ENCODE measurements around the gene RPL39. TPM values are rescaled to one million over a fixed set of nuclear protein-coding genes. Genes with fewer than 3 reads are reported as not detected.
A peak's percentile ranks its signal among the peaks of the same experiment; 100 is the strongest.
"Not testable (repeated sequence)": the region's sequence is repeated elsewhere in the genome, so short reads cannot be mapped to it uniquely, and the experiment has no call there.

The RPL39 gene
- total RNA-seq, 1 experiment from 2014 or later = 1,826 TPM

GRCh38 chrX:119826399-119826959 lies 35.0 kb upstream of the RPL39 start:
- BruUV-seq (replicated peaks) = no TSS peak
- ChIA-PET POLR2A (interaction anchor here (0.9 to 1.1 kb wide), 2 partner anchors 9 to 35 kb away, joined by 3 read pairs; partner anchors contain the start of gene RPL39), CTCF (interaction anchor here (0.6 kb wide), 1 partner anchor 44 kb away, joined by 3 read pairs; no protein-coding TSS in a partner anchor)
- Mint-ChIP-seq H3K4me1 (ENCODE audit: insufficient read depth, unreplicated experiment) (no peaks in the 10 kb centered on the region), H3K27me3 (ENCODE audit: insufficient read depth, unreplicated experiment) (peaks cover 9% of the 10 kb centered on the region), H3K4me3 (ENCODE audit: unreplicated experiment) (no peak overlapping the region), H3K36me3 (ENCODE audit: insufficient read depth, unreplicated experiment) (peaks cover 1% of the 10 kb centered on the region), H3K9me3 (ENCODE audit: unreplicated experiment) (no peaks in the 10 kb centered on the region), H3K27ac (ENCODE audit: low read depth, unreplicated experiment) (no peak overlapping the region)
- intact Hi-C loops (cut with micrococcal nuclease) = no loop called here
- DNase-seq (ENCODE audit: unreplicated experiment) = peak; percentile 19
- TF ChIP-seq CTCF (IDR thresholded peaks at IDR 0.05; ENCODE audit: unreplicated experiment) = no peak

GRCh38 chrX:119824221-119824620 lies 32.8 kb upstream of the RPL39 start:
- H3K36me3 Mint-ChIP-seq (ENCODE audit: insufficient read depth, unreplicated experiment); H3K4me3 Mint-ChIP-seq (ENCODE audit: unreplicated experiment); H3K27ac Mint-ChIP-seq (ENCODE audit: low read depth, unreplicated experiment); DNase-seq (ENCODE audit: unreplicated experiment); BruUV-seq (replicated peaks); POLR2A ChIA-PET; H3K4me1 Mint-ChIP-seq (ENCODE audit: insufficient read depth, unreplicated experiment); H3K9me3 Mint-ChIP-seq (ENCODE audit: unreplicated experiment); intact Hi-C loops (cut with micrococcal nuclease); H3K27me3 Mint-ChIP-seq (ENCODE audit: insufficient read depth, unreplicated experiment); CTCF ChIA-PET: not testable (repeated sequence)

- CTCF ChIA-PET; H3K4me1 Mint-ChIP-seq (ENCODE audit: insufficient read depth, unreplicated experiment); H3K27ac Mint-ChIP-seq (ENCODE audit: low read depth, unreplicated experiment); H3K4me3 Mint-ChIP-seq (ENCODE audit: unreplicated experiment); BruUV-seq (replicated peaks); H3K9me3 Mint-ChIP-seq (ENCODE audit: unreplicated experiment); H3K36me3 Mint-ChIP-seq (ENCODE audit: insufficient read depth, unreplicated experiment); DNase-seq (ENCODE audit: unreplicated experiment); intact Hi-C loops (cut with micrococcal nuclease): not testable (repeated sequence)
- H3K27me3 Mint-ChIP-seq (ENCODE audit: insufficient read depth, unreplicated experiment) = peaks cover 17% of the 10 kb centered on the region
- POLR2A ChIA-PET = interaction anchor here (0.9 to 1.3 kb wide), 2 partner anchors 12 to 30 kb away, joined by 4 to 5 read pairs; no protein-coding TSS in a partner anchor
Measured at GRCh38 chrX:119821703-119822102, 30.3 kb upstream of the RPL39 start.

- POLR2A ChIA-PET = interaction anchor here (0.6 to 0.9 kb wide), 3 partner anchors 9 to 38 kb away, joined by 3 read pairs; no protein-coding TSS in a partner anchor
- no peak for DNase-seq (ENCODE audit: unreplicated experiment)
- Mint-ChIP-seq H3K4me1 (ENCODE audit: insufficient read depth, unreplicated experiment) (no peaks in the 10 kb centered on the region), H3K27ac (ENCODE audit: low read depth, unreplicated experiment) (no peak overlapping the region), H3K36me3 (ENCODE audit: insufficient read depth, unreplicated experiment) (no peaks in the 10 kb centered on the region), H3K27me3 (ENCODE audit: insufficient read depth, unreplicated experiment) (peaks cover 28% of the 10 kb centered on the region), H3K9me3 (ENCODE audit: unreplicated experiment) (no peaks in the 10 kb centered on the region), H3K4me3 (ENCODE audit: unreplicated experiment) (no peak overlapping the region)
- intact Hi-C loops (cut with micrococcal nuclease) = no loop called here
- CTCF ChIA-PET = interaction anchor here (1.5 kb wide), 1 partner anchor 54 kb away, joined by 3 read pairs; no protein-coding TSS in a partner anchor
- no TSS peak for BruUV-seq (replicated peaks)
- no peak for TF ChIP-seq CTCF (IDR thresholded peaks at IDR 0.05; ENCODE audit: unreplicated experiment)
Measured at GRCh38 chrX:119817130-119817690, 25.8 kb upstream of the RPL39 start.

- no peak for TF ChIP-seq CTCF (IDR thresholded peaks at IDR 0.05; ENCODE audit: unreplicated experiment)
- no peak for DNase-seq (ENCODE audit: unreplicated experiment)
- ChIA-PET POLR2A (no interaction called here), CTCF (interaction anchor here (1.5 kb wide), 1 partner anchor 55 kb away, joined by 3 read pairs; no protein-coding TSS in a partner anchor)
- H3K4me1 Mint-ChIP-seq (ENCODE audit: insufficient read depth, unreplicated experiment) = no peaks in the 10 kb centered on the region
- no peaks in the 10 kb centered on the region for H3K9me3 Mint-ChIP-seq (ENCODE audit: unreplicated experiment)
- no peak overlapping the region for H3K4me3 Mint-ChIP-seq (ENCODE audit: unreplicated experiment)
- no peak overlapping the region for H3K27ac Mint-ChIP-seq (ENCODE audit: low read depth, unreplicated experiment)
- intact Hi-C loops (cut with micrococcal nuclease) = no loop called here
- BruUV-seq (replicated peaks) = no TSS peak
- peaks cover 31% of the 10 kb centered on the region for H3K27me3 Mint-ChIP-seq (ENCODE audit: insufficient read depth, unreplicated experiment)
- no peaks in the 10 kb centered on the region for H3K36me3 Mint-ChIP-seq (ENCODE audit: insufficient read depth, unreplicated experiment)
Measured at GRCh38 chrX:119816300-119816699, 24.9 kb upstream of the RPL39 start.

Data from MCF 10A (cell line).